ENCODE data around the gene DTNBP1. TPM values are rescaled to one million over a fixed set of nuclear protein-coding genes. Genes with fewer than 3 reads are reported as not detected.
A peak's percentile ranks its signal among the peaks of the same experiment; 100 is the strongest.

DTNBP1 gene
- total and polyA plus RNA-seq, 2 donors (not counting 1 experiment from before 2014, with no cell fraction given) = 9.9 to 13.6 TPM

DNA sequence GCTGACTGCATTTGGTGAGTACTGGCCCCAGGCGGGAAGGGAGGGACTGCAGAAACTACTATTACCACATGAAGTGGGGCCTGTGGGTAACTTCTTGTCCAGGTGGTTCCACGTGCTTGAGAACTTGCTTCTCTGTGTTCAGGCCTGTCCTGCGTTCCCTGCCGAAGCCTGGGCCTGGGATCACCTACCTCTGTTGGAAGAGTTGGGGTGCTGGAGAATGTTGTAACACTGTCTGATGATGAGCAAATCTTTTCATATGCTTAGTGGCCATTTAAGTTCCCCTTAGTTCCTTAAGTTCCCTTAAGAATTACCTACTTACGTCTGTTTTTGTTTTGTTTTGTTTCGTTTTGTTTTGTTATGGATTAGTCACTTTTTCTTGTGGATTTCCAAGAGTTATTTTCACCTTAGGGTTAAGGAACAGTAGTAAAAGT is 154.4 kb downstream of the DTNBP1 start:
- TF ChIP-seq, protein P1, sequence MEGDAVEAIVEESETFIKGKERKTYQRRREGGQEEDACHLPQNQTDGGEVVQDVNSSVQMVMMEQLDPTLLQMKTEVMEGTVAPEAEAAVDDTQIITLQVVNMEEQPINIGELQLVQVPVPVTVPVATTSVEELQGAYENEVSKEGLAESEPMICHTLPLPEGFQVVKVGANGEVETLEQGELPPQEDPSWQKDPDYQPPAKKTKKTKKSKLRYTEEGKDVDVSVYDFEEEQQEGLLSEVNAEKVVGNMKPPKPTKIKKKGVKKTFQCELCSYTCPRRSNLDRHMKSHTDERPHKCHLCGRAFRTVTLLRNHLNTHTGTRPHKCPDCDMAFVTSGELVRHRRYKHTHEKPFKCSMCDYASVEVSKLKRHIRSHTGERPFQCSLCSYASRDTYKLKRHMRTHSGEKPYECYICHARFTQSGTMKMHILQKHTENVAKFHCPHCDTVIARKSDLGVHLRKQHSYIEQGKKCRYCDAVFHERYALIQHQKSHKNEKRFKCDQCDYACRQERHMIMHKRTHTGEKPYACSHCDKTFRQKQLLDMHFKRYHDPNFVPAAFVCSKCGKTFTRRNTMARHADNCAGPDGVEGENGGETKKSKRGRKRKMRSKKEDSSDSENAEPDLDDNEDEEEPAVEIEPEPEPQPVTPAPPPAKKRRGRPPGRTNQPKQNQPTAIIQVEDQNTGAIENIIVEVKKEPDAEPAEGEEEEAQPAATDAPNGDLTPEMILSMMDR (conservative IDR thresholded peaks at IDR 0.05 in 1 of 2, IDR thresholded peaks at IDR 0.05 in 1 of 2; ENCODE audit: low read depth in 1 of 2, low read length in 2 of 2) = no peak
- no peak for TF ChIP-seq EZH2 (IDR thresholded peaks at IDR 0.05; ENCODE audit: low read length, missing control alignments)
- DNase-seq (ENCODE audit: low read depth in 2 of 2) = no peak
- H2AFZ ChIP-seq (ENCODE audit: low read length) = no peak overlapping the region
- H3K27ac ChIP-seq (ENCODE audit: insufficient read depth, low read length) = no peak overlapping the region
- no peak overlapping the region for H3K9ac ChIP-seq (ENCODE audit: insufficient read depth, low read length)
- no peaks in the 10 kb centered on the region for H3K9me3 ChIP-seq (ENCODE audit: control insufficient read depth, insufficient read depth, low read depth, low read length)
- peaks cover 7% of the 10 kb centered on the region for H3K4me1 ChIP-seq (ENCODE audit: control insufficient read depth, extremely low read depth, insufficient read depth, low read length)
- no peaks in the 10 kb centered on the region for H3K27me3 ChIP-seq (ENCODE audit: control insufficient read depth, insufficient read depth, low read length)
- no peaks in the 10 kb centered on the region for H3K79me2 ChIP-seq (ENCODE audit: control insufficient read depth, insufficient read depth, low read length)
- no peak overlapping the region for H3K4me3 ChIP-seq (replicated peaks in 1 of 4; ENCODE audit: control extremely low read depth in 1 of 4, insufficient read depth in 1 of 4, low read depth in 3 of 4, low read length in 4 of 4)
- no peaks in the 10 kb centered on the region for H4K20me1 ChIP-seq (ENCODE audit: control insufficient read depth, extremely low read depth, insufficient read depth, low read length)
- H3K4me2 ChIP-seq (ENCODE audit: extremely low read depth, insufficient read depth, low read length) = no peak overlapping the region
- H3K36me3 ChIP-seq (ENCODE audit: control insufficient read depth, insufficient read depth, low read length) = peaks cover 6% of the 10 kb centered on the region

DNA sequence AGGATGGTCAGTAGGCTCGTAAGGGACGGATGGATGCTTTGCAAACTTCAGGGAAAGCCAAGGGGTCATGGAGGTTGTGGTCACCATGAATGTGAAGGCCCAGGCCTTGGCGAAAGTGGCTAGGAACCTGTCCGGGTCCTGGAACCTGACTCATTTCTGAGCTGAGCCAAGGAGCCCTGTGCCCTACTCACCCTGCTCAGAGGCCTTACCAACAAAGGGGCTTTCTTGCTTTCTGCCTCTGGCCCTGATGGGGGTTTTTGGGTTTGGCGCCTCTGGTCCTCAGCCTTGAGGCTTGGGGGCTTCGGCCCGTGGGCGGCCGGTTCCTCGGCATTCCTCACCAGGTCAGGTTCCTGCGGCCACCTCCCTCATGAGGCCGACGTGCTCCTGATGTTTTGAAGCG is 155.1 kb downstream of the DTNBP1 start:
- H4K20me1 ChIP-seq (ENCODE audit: control insufficient read depth, extremely low read depth, insufficient read depth, low read length) = no peaks in the 10 kb centered on the region
- H3K27ac ChIP-seq (ENCODE audit: insufficient read depth, low read length) = no peak overlapping the region
- H3K4me3 ChIP-seq (replicated peaks in 1 of 4; ENCODE audit: control extremely low read depth in 1 of 4, insufficient read depth in 1 of 4, low read depth in 3 of 4, low read length in 4 of 4) = no peak overlapping the region
- TF ChIP-seq, protein P1 (conservative IDR thresholded peaks at IDR 0.05 in 1 of 2, IDR thresholded peaks at IDR 0.05 in 1 of 2; ENCODE audit: low read depth in 1 of 2, low read length in 2 of 2) = no peak
- TF ChIP-seq EZH2 (IDR thresholded peaks at IDR 0.05; ENCODE audit: low read length, missing control alignments) = no peak
- no peaks in the 10 kb centered on the region for H3K9me3 ChIP-seq (ENCODE audit: control insufficient read depth, insufficient read depth, low read depth, low read length)
- H3K4me1 ChIP-seq (ENCODE audit: control insufficient read depth, extremely low read depth, insufficient read depth, low read length) = peaks cover 7% of the 10 kb centered on the region
- H3K4me2 ChIP-seq (ENCODE audit: extremely low read depth, insufficient read depth, low read length) = no peak overlapping the region
- no peak overlapping the region for H3K9ac ChIP-seq (ENCODE audit: insufficient read depth, low read length)
- no peaks in the 10 kb centered on the region for H3K27me3 ChIP-seq (ENCODE audit: control insufficient read depth, insufficient read depth, low read length)
- no peaks in the 10 kb centered on the region for H3K79me2 ChIP-seq (ENCODE audit: control insufficient read depth, insufficient read depth, low read length)
- H2AFZ ChIP-seq (ENCODE audit: low read length) = no peak overlapping the region
- peak in 1 of 2 donors; percentile 20 for DNase-seq (ENCODE audit: low read depth in 2 of 2)
- H3K36me3 ChIP-seq (ENCODE audit: control insufficient read depth, insufficient read depth, low read length) = peaks cover 1% of the 10 kb centered on the region

- H3K79me2 ChIP-seq (ENCODE audit: control insufficient read depth, insufficient read depth, low read length) = no peaks in the 10 kb centered on the region
- TF ChIP-seq, protein P1 (conservative IDR thresholded peaks at IDR 0.05 in 1 of 2, IDR thresholded peaks at IDR 0.05 in 1 of 2; ENCODE audit: low read depth in 1 of 2, low read length in 2 of 2) = no peak
- TF ChIP-seq EZH2 (IDR thresholded peaks at IDR 0.05; ENCODE audit: low read length, missing control alignments) = no peak
- H3K27ac ChIP-seq (ENCODE audit: insufficient read depth, low read length) = no peak overlapping the region
- H3K36me3 ChIP-seq (ENCODE audit: control insufficient read depth, insufficient read depth, low read length) = peaks cover 1% of the 10 kb centered on the region
- peaks cover 7% of the 10 kb centered on the region for H3K4me1 ChIP-seq (ENCODE audit: control insufficient read depth, extremely low read depth, insufficient read depth, low read length)
- DNase-seq (ENCODE audit: low read depth in 2 of 2) = no peak
- H3K9ac ChIP-seq (ENCODE audit: insufficient read depth, low read length) = no peak overlapping the region
- H3K9me3 ChIP-seq (ENCODE audit: control insufficient read depth, insufficient read depth, low read depth, low read length) = no peaks in the 10 kb centered on the region
- H3K4me3 ChIP-seq (replicated peaks in 1 of 4; ENCODE audit: control extremely low read depth in 1 of 4, insufficient read depth in 1 of 4, low read depth in 3 of 4, low read length in 4 of 4) = no peak overlapping the region
- no peaks in the 10 kb centered on the region for H4K20me1 ChIP-seq (ENCODE audit: control insufficient read depth, extremely low read depth, insufficient read depth, low read length)
- H3K4me2 ChIP-seq (ENCODE audit: extremely low read depth, insufficient read depth, low read length) = no peak overlapping the region
- no peaks in the 10 kb centered on the region for H3K27me3 ChIP-seq (ENCODE audit: control insufficient read depth, insufficient read depth, low read length)
- H2AFZ ChIP-seq (ENCODE audit: low read length) = no peak overlapping the region
These were observed 155.6 kb downstream of the DTNBP1 start for GRCh38 chr6:15507221-15507620.
